GM21529 (cell line): ENCODE data around the gene TUBA1C.

ENCODE experiments used
- ATAC-seq: cut with Tn5 transposase; IDR thresholded peaks from one replicate; pipeline ENCODE4 v1.9.1; 2021; ENCODE audit not compliant: unreplicated experiment

TUBA1C gene

DNA sequence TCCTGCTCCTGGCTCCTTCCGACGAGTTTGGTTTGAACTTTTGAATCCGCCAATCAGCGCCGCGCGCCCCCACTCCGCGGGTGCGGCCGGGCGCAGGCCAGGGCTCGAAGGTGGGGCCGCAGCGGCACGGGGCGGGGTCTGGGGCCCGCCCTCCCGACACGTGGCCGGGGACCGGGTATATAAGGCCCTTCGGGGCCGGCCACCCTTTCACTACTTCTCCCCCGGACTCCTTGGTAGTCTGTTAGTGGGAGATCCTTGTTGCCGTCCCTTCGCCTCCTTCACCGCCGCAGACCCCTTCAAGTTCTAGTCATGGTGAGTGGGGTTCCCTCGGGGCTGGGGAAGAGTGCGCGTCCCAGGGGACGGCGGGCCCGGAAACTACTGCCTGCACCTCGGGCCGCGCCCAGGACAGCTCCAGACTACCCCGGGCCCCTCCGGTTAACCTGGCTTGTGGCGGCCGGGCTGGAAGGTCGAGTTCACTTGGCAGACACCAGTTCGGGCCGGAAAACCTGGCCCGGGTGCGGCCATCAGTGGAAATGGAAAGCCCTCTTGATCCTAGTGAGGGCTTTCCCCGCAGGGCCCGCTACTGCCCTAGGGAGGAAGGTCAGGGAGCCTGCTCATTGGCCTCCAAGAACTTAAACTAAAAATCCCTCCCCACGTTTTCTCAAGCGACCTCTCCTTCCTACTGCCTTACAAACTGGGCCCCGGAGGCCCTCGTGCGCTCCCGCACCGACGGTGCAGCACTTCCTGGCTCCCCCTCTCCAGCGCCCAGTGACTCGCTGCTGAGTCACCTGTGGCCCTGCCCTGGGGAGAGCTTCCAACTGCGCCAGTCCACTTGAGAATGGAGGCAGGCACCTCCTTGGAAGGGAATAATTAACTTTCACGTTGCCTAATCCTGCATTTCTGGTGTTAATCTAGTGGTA is at the start of gene TUBA1C:
Gene TUBA1C, plus strand, starts transcription at position 210 of the 920 bp plus-strand sequence. Its CDS starts 100 bp downstream, at position 310.
- ATAC-seq, result peak; percentile 72

DNA sequence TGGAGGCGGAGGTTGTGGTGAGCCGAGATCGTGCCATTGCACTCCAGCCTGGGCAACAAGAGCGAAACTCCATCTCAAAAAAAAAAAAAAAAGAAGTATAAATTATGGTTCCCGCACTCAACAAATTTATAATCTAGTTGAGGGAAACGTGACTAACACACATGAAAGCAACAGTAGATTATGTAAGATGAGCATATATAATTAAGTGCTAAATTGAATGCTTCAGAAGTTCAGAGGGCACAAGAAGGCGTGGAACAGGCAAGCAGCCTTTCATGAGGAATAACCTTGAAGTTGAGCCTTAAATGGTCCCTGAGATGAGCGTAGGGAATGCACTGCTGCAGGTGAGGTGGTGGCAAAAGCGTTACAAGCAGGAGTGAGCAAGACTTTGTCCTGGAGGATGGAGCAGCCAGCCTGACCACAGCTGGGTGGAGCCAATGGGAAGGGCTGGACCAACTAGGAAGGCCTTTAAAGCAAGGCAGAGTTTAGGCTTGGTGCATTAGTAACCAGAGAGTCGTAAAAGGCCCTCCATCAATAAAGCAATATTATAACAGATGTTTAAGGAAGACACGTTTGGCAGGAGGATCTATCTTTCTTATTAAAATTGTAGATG is 45.4 kb upstream of the TUBA1C start:
- ATAC-seq, result no peak

DNA sequence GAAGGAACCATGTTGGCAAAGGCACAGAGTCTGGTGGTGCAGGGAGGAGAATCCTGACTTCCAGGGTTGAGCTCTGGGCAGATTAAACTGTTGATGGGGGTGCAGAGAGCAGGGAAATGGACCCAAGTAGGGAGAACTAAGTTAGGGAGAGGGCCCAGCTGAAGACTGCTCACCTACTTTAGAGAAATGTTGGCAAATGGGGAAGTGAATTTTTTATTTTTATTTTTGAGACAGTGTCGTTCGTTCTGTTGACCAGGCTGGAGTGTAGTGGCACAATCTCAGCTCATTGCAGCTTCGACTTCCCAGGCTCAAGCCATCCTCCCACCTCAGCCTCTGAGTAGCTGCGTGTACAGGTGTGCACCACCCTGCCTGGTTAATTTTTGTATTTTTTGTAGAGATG is 43.9 kb upstream of the TUBA1C start:
- no peak for ATAC-seq

- ATAC-seq, result no peak
Measured at GRCh38 chr12:49223122-49223521, 41.8 kb upstream of the TUBA1C start.

- no peak for ATAC-seq
Measured at GRCh38 chr12:49223590-49224369, 41.1 kb upstream of the TUBA1C start.

DNA sequence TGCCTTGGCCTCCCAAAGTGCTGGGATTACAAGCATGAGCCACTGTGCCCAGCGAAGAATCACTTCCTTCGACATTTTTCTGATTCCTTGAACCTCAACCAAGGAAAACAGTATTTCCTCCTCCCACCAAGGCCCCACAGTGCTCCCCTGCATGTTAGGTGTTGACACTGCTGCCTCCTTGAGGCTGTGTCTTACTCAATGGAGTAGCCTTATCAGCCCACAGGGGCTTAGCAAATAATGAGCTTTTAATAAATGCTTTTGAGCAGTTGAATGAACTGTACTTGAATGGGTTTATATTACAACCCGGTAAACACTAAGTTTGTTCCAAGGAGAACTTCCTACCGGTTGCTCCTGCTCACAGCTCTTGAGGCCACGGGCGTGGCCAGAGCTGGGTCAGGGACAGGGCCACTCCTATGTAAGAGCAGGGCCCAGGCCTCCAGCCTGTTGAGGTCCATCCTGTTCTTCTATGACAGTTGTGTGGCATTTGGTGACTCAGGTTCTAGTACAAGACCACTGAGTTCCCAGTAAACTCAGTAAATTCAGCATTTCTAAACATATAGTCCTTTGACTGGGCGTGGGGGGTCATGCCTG is 39.2 kb upstream of the TUBA1C start:
- ATAC-seq, result no peak

GRCh38 chr12:49227713-49228112 is 37.2 kb upstream of the TUBA1C start:
- no peak for ATAC-seq

DNA sequence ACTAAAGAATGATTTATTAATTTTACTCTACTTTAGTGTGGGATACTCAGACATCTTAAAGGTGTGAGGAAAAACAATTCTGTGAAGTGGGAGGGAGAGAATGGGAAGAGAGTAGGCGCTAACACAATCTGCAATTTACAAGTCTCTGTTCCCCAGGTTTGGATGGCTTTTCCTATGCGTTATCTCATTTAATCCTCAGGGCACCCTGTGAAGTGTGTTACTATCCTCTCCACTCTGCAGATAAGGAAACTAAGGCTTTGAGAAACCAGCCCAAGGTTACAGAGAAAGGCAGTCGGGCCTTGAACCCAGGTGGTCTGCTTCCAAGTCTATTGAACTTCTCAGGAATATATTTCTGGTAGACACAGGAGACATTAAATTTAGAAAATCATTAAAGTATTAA is 36.2 kb upstream of the TUBA1C start:
- no peak for ATAC-seq

GRCh38 chr12:49230176-49230804 is 34.6 kb upstream of the TUBA1C start:
- no peak for ATAC-seq

GRCh38 chr12:49230805-49231194 is 34.1 kb upstream of the TUBA1C start:
- ATAC-seq, result no peak

DNA sequence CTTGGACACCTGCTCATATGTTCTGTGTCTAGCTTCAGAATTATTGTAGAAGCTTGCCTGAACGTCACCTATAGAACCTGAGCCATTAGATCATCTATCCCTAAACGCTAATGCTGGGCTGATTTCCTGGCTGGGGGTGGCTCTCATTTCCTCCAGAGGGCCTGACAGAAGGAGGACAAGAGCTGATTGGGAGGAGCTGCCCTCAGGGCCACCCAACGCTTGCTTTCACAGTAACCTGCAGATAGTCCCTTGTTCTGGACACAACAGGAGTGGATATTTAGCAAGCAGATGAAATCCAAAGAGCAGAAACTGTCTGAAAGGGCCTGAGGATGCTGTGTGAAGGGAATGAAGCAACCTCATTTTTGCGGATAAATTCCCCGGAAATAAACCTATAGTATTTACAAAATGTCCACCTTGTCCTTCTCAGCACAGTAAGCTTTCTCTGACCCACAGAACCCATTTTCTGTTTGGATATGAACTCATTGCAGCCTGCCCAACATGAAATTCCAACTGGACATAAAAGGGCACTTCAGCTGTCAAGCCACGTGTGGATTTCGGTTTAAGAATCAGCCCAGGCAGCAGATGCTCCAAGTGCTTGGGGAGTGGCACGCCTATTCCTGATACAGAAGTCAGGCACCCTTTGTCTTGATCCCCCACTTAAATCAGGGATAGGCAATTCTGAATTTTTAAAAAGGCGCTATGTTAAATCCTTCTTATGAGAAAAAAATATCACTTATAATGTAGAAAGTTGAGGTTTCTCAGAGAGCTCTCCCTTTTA is 32.8 kb upstream of the TUBA1C start:
- no peak for ATAC-seq

- no peak for ATAC-seq
Measured at GRCh38 chr12:49232940-49233841, 31.7 kb upstream of the TUBA1C start.

DNA sequence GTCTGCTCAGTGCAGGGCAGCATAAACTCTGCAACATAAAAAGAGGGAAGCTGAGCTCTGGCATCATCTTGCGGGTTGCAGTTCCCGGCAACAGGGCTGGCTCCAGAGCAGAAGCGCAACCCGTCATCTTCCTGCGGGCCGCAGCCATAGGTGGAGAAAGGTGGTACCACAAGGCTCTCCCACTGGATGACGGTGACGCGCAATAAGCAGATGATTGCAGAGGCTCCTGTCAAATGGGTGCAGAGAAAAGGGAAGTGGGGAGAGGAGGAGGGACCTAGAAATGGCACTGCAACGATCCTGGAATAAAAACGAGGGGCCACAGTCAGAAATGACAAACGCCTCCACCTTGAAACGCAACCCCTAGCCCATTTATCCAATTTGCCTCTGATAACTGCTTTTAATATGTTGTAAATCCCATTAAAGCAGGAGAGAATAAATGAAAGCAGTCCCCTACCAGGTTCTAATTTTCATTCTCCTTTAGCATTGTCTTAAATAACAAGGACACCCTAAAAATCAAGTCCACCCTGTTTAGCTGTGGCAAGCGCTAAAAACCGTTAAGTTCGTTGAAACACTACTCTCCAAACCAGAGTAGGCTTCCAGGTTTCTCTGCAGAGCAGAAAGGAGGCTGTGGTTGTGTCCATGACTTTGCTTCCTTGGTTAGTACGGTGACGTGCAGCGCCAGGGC is 30.9 kb upstream of the TUBA1C start:
- ATAC-seq, result no peak

- ATAC-seq, result no peak
Measured at GRCh38 chr12:49236423-49236822, 28.5 kb upstream of the TUBA1C start.

- ATAC-seq, result no peak
Measured at GRCh38 chr12:49243631-49244030, 21.3 kb upstream of the TUBA1C start.

GRCh38 chr12:49244176-49244575 is 20.7 kb upstream of the TUBA1C start:
- ATAC-seq, result no peak

DNA sequence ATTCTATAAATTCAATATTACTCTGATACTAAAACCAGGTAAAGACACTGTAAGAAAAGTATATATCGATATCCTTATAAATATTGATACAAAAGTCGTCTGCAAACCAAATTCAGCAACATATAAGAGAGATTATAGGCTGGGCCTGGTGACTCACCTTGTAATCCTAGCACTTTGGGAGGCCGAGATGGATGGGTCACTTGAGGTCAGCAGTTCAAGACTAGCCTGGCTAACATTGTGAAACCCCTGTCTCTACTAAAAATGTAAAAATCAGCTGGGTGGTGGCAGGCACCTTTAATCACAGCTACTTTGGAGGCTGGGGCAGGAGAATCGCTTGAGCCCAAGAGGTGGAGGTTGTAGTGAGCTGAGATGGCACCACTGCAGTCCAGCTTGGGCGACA is 13.5 kb upstream of the TUBA1C start:
- no peak for ATAC-seq

DNA sequence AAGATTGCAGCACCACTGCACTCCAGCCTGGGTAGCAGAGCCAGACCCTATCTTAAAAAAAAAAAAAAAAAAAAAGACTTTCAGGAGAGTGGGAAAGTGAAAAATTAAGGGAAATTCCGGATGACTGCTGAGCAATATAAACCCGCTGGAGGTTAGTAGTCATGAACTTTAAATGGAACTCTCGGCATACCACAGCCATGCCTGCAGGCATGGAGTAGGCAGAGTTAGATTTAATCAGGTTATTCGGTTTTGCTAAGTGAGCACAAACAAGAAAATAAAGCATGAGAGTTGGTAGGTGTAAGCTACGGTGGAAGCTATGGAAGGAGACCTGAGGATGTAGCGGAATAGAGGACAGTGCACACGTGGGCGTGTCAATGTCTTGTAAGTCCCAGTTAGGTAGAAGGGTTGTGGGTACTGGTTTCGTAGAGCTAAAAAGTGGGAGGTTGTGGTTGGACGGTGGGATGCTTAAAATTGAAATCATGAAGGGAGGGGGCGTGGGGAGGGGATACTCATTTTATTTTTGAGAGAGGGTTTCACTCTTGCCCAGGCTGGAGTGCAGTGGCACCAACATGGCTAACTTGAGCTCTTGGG is 11.8 kb upstream of the TUBA1C start:
- ATAC-seq, result no peak
